IMR-90 (cell line): ENCODE measurements around the gene C1orf159. TPM values are rescaled to one million over a fixed set of nuclear protein-coding genes. Genes with fewer than 3 reads are reported as not detected.

Experiments
- ATAC-seq: fragments of 200-7000 bp; cut with Tn5 transposase; 2 replicates; pipeline ENCODE4 v1.9.1; 2020; ENCODE audit warnings: low read depth, mild to moderate bottlenecking, moderate library complexity
- BruUV-seq: library from RNA; stranded (reverse); fragments of 400-500 nt; replicated peaks from 2 replicates; lab custom pipeline; 2021; lab: Mats Ljungman, UMichigan
- CTCF ChIA-PET: fragments of 300-600 bp; formaldehyde crosslinking; extraction: SDS; loops from one replicate; lab custom pipeline; 2021; ENCODE audit warnings: antibody characterized with exemption; lab: Yijun Ruan, JAX
- POLR2A ChIA-PET: fragments of 300-600 bp; sonication (Branson Sonifier 250); formaldehyde crosslinking; loops from one replicate; lab custom pipeline; 2022; ENCODE audit warnings: antibody characterized with exemption; ENCODE audit not compliant: unreplicated experiment; lab: Charles Lee
- DNase-seq: peaks from one replicate; pipeline ENCODE4 v3.0.0; 2013
- H2AFZ ChIP-seq: replicated peaks from 2 replicates; pipeline ENCODE3; 2013; ENCODE audit warnings: low read length, mild to moderate bottlenecking; ENCODE audit not compliant: poor library complexity
- H2AK5ac ChIP-seq: 2 replicates; pipeline ENCODE4 v1.6.1; 2013; ENCODE audit warnings: low read depth, low read length, inconsistent platforms
- H2AK9ac ChIP-seq: replicated peaks from 2 replicates; pipeline ENCODE3; 2013; ENCODE audit warnings: mild to moderate bottlenecking, low read depth, low read length, moderate library complexity; ENCODE audit not compliant: poor library complexity
- H2BK120ac ChIP-seq: 2 replicates; pipeline ENCODE4 v1.6.1; 2013; ENCODE audit warnings: low read depth, low read length, inconsistent platforms
- H2BK15ac ChIP-seq: 3 replicates; pipeline ENCODE4 v1.6.1; 2013; ENCODE audit warnings: low read depth, low read length, inconsistent platforms
- H2BK20ac ChIP-seq: 2 replicates; pipeline ENCODE4 v1.6.1; 2013; ENCODE audit warnings: low read depth, mild to moderate bottlenecking, inconsistent platforms, low read length, moderate library complexity
- H2BK5ac ChIP-seq: 2 replicates; pipeline ENCODE4 v1.6.1; 2013; ENCODE audit warnings: mild to moderate bottlenecking, low read depth, low read length, inconsistent platforms; ENCODE audit not compliant: poor library complexity, severe bottlenecking
- H3K14ac ChIP-seq: replicated peaks from 2 replicates; pipeline ENCODE4 v1.6.1; 2013; ENCODE audit warnings: low read depth, low read length, inconsistent platforms
- H3K18ac ChIP-seq: 2 replicates; pipeline ENCODE4 v1.6.1; 2013; ENCODE audit warnings: low read depth, low read length, control low read depth
- H3K23ac ChIP-seq: 2 replicates; pipeline ENCODE4 v1.6.1; 2013; ENCODE audit warnings: low read depth, low read length, inconsistent platforms
- H3K27ac ChIP-seq: 2 replicates; pipeline ENCODE4 v1.5.1; 2013; ENCODE audit warnings: mild to moderate bottlenecking, control low read depth, low read length; ENCODE audit not compliant: insufficient read depth
- H3K27me3 ChIP-seq: 2 replicates; pipeline ENCODE4 v1.6.1; 2013; ENCODE audit warnings: low read length; ENCODE audit not compliant: control insufficient read depth, insufficient read depth
- H3K36me3 ChIP-seq: 2 replicates; pipeline ENCODE4 v1.6.1; 2013; ENCODE audit warnings: low read length, mixed read lengths; ENCODE audit not compliant: control insufficient read depth, insufficient read depth
- H3K4ac ChIP-seq: 2 replicates; pipeline ENCODE4 v1.6.1; 2013; ENCODE audit warnings: low read depth, low read length, inconsistent platforms
- H3K4me1 ChIP-seq: 2 replicates; pipeline ENCODE4 v1.6.1; 2013; ENCODE audit warnings: low read length, mixed read lengths; ENCODE audit not compliant: control insufficient read depth, insufficient read depth
- H3K4me2 ChIP-seq: 2 replicates; pipeline ENCODE4 v1.6.1; 2013; ENCODE audit warnings: low read depth, mild to moderate bottlenecking, control low read depth, low read length, moderate library complexity
- H3K4me3 ChIP-seq: 2 replicates; pipeline ENCODE4 v1.5.1; 2013; ENCODE audit warnings: low read depth, mild to moderate bottlenecking, control low read depth, low read length, moderate library complexity; ENCODE audit not compliant: insufficient read depth
- H3K56ac ChIP-seq: 2 replicates; pipeline ENCODE4 v1.6.1; 2013; ENCODE audit warnings: low read length, inconsistent platforms; ENCODE audit not compliant: insufficient read depth; ENCODE audit errors: extremely low read depth
- H3K79me1 ChIP-seq, 2 experiments: 2 replicates each; pipeline ENCODE4 v1.6.1; 2013; ENCODE audit warnings: low read length in 2 of 2, inconsistent platforms in 1 of 2, low read depth in 1 of 2
- H3K9ac ChIP-seq: 2 replicates; pipeline ENCODE4 v1.6.1; 2013; ENCODE audit warnings: low read depth, low read length, control low read depth
- H3K9me1 ChIP-seq: 2 replicates; pipeline ENCODE4 v1.6.1; 2013; ENCODE audit warnings: low read length, inconsistent platforms; ENCODE audit not compliant: insufficient read depth
- H3K9me3 ChIP-seq: 2 replicates; pipeline ENCODE4 v1.6.1; 2013; ENCODE audit warnings: low read length; ENCODE audit not compliant: control insufficient read depth, insufficient read depth
- H4K20me1 ChIP-seq: 2 replicates; pipeline ENCODE4 v1.6.1; 2013; ENCODE audit warnings: low read length, inconsistent platforms; ENCODE audit not compliant: insufficient read depth
- H4K5ac ChIP-seq: 2 replicates; pipeline ENCODE4 v1.6.1; 2013; ENCODE audit warnings: mild to moderate bottlenecking, low read depth, low read length, control low read depth
- H4K8ac ChIP-seq, 2 experiments: 2 replicates each; pipeline ENCODE4 v1.6.1; 2013; ENCODE audit warnings: low read depth in 2 of 2, low read length in 2 of 2, control low read depth in 1 of 2, inconsistent platforms in 1 of 2
- H4K91ac ChIP-seq: 2 replicates; pipeline ENCODE4 v1.6.1; 2013; ENCODE audit warnings: low read depth, low read length, inconsistent platforms; ENCODE audit not compliant: insufficient read depth
- BHLHE40 ChIP-seq: fragments of 150-350 bp; IDR thresholded peaks from 2 replicates; pipeline ENCODE4 v1.6.1; 2016; ENCODE audit warnings: mild to moderate bottlenecking, low read depth, low read length
- CEBPB ChIP-seq: IDR thresholded peaks from 2 replicates; pipeline ENCODE4 v1.6.1; 2012; ENCODE audit warnings: low read depth, low read length, improper control_type of control experiment
- CHD1 ChIP-seq: IDR thresholded peaks from 2 replicates; pipeline ENCODE4 v1.6.1; 2012; ENCODE audit warnings: low read depth, low read length, improper control_type of control experiment
- CTCF ChIP-seq: conservative IDR thresholded peaks from 2 replicates; pipeline ENCODE4 v1.5.1; 2012; ENCODE audit warnings: mild to moderate bottlenecking, low read depth, low read length, improper control_type of control experiment
- ELK1 ChIP-seq: fragments of 150-350 bp; IDR thresholded peaks from 2 replicates; pipeline ENCODE4 v1.6.1; 2016; ENCODE audit warnings: low read depth, mild to moderate bottlenecking, low read length, moderate library complexity, borderline replicate concordance
- FOS ChIP-seq: fragments of 150-350 bp; IDR thresholded peaks from 2 replicates; pipeline ENCODE4 v1.6.1; 2016; ENCODE audit warnings: low read depth, low read length
- MAFK ChIP-seq: IDR thresholded peaks from 2 replicates; pipeline ENCODE4 v1.6.1; 2012; ENCODE audit warnings: low read depth, low read length, improper control_type of control experiment
- MXI1 ChIP-seq: IDR thresholded peaks from 2 replicates; pipeline ENCODE4 v1.6.1; 2012; ENCODE audit warnings: low read depth, mild to moderate bottlenecking, low read length, moderate library complexity, borderline replicate concordance
- NFE2L2 ChIP-seq: fragments of 150-350 bp; IDR thresholded peaks from 2 replicates; pipeline ENCODE4 v1.6.1; 2016; ENCODE audit warnings: low read depth, mild to moderate bottlenecking, low read length
- POLR2A ChIP-seq: IDR thresholded peaks from 2 replicates; pipeline ENCODE4 v1.6.1; 2012; ENCODE audit warnings: mild to moderate bottlenecking, low read depth, low read length
- RCOR1 ChIP-seq: IDR thresholded peaks from 2 replicates; pipeline ENCODE4 v1.6.1; 2012; ENCODE audit warnings: mild to moderate bottlenecking, low read length, improper control_type of control experiment; ENCODE audit not compliant: insufficient replicate concordance
- RFX5 ChIP-seq: IDR thresholded peaks from 2 replicates; pipeline ENCODE4 v1.8.0; 2012; ENCODE audit warnings: low read depth, mild to moderate bottlenecking, low read length, moderate library complexity
- SMC3 ChIP-seq: fragments of 150-350 bp; IDR thresholded peaks from 2 replicates; pipeline ENCODE4 v1.6.1; 2016; ENCODE audit warnings: low read depth, mild to moderate bottlenecking, antibody characterized with exemption, low read length, moderate library complexity
- USF2 ChIP-seq: fragments of 150-350 bp; IDR thresholded peaks from 2 replicates; pipeline ENCODE4 v1.6.1; 2017; ENCODE audit warnings: mild to moderate bottlenecking, antibody characterized with exemption, low read length, low read depth
- WGBS, 2 experiments: methylation state at CpG; one replicate each; pipeline versions ENCODE4 v1.1.5 to v1.1.7; 2013; ENCODE audit warnings: missing lambda C conversion rate in 2 of 2; ENCODE audit not compliant: insufficient read length in 1 of 2; ENCODE audit errors: extremely low coverage in 2 of 2; 5-methylcytosine and 5-hydroxymethylcytosine counted together
- dilution Hi-C: fragments of 300-500 bp; cut with HindIII; formaldehyde crosslinking; loops from one replicate; pipeline ENCODE4 v1.14.3; 2018; ENCODE audit warnings: low sequenced_read_pairs; ENCODE audit not compliant: unreplicated experiment
- in situ Hi-C: fragments of 300-500 bp; cut with MboI; formaldehyde crosslinking; loops from 3 replicates; pipeline ENCODE4 v1.14.3; 2019; ENCODE audit warnings: low sequenced_read_pairs, inconsistent platforms, mixed read lengths
- intact Hi-C: fragments of 100-400 bp; cut with micrococcal nuclease; formaldehyde crosslinking; loops from 2 replicates; pipeline ENCODE4 v1.10.0; 2022
- polyA plus RNA-seq, 3 experiments: library from polyadenylated mRNA; depleted of rRNA; stranded (reverse); fragments of >200 nt; gene quantifications; 2 replicates each; pipeline ENCODE4 v1.2.3, GENCODE V29; 2012; ENCODE audit warnings: low replicate concordance in 1 of 3
- total RNA-seq: library from RNA; depleted of rRNA; stranded (reverse); fragments of >200 nt; gene quantifications from 2 replicates; pipeline ENCODE4 v1.2.3, GENCODE V29; 2012

C1orf159 gene
- total and polyA plus RNA-seq, 2 of the 4 experiments (the other 2 are of a cell fraction): 2.9 to 12.6 TPM

- ATAC-seq (peak; percentile 24; the same call in 1 of the 2 replicates), DNase-seq (no peak)
- H3K56ac ChIP-seq: no peak overlapping the region
- no peaks in the 10 kb centered on the region for H3K9me3 ChIP-seq
- TF ChIP-seq USF2 (no peak), FOS (no peak), CHD1 (no peak), RFX5 (no peak), MXI1 (no peak), BHLHE40 (no peak), CEBPB (no peak), CTCF (no peak), ELK1 (no peak), NFE2L2 (no peak), MAFK (no peak), POLR2A (no peak), RCOR1 (no peak), SMC3 (no peak)
- H3K4me3 ChIP-seq: no peak overlapping the region
- intact Hi-C loops: no loop called here
- no peak overlapping the region for H3K4me2 ChIP-seq
- BruUV-seq: no TSS peak
- no peak overlapping the region for H3K23ac ChIP-seq
- H4K8ac ChIP-seq: no peak overlapping the region
- H3K4ac ChIP-seq: no peak overlapping the region
- H3K27me3 ChIP-seq: no peaks in the 10 kb centered on the region
- no peaks in the 10 kb centered on the region for H3K36me3 ChIP-seq
- no peak overlapping the region for H2BK5ac ChIP-seq
- no peak overlapping the region for H2AK5ac ChIP-seq
- no peak overlapping the region for H3K18ac ChIP-seq
- CTCF ChIA-PET: no interaction called here
- no peak overlapping the region for H2BK15ac ChIP-seq
- H3K27ac ChIP-seq: no peak overlapping the region
- H3K9me1 ChIP-seq: 0 out of 2 replicates have a peak, but pooled peaks cover 3% of the 10 kb centered on the region
- in situ Hi-C loops: no loop called here
- H4K5ac ChIP-seq: no peak overlapping the region
- 98% methylated on average over 15 of the region's 28 CpGs; no CpG with 5 or more reads in 1 of the 2 experiments for WGBS, 2 experiments
- H3K9ac ChIP-seq: no peak overlapping the region
- no peak overlapping the region for H2AFZ ChIP-seq
- H3K79me1 ChIP-seq: no peaks in the 10 kb centered on the region
- no peak overlapping the region for H2BK120ac ChIP-seq
- no peak overlapping the region for H2BK20ac ChIP-seq
- dilution Hi-C loops: no loop called here
- no peak overlapping the region for H2AK9ac ChIP-seq
- POLR2A ChIA-PET: no interaction called here
- H4K91ac ChIP-seq: no peak overlapping the region
- H3K4me1 ChIP-seq: no peaks in the 10 kb centered on the region
- H3K14ac ChIP-seq: no peak overlapping the region
- no peaks in the 10 kb centered on the region for H4K20me1 ChIP-seq
These were observed 24.3 kb downstream of the C1orf159 start for GRCh38 chr1:1091344-1092148.
